Stomach (tissue), 9 donors: ENCODE measurements around the gene NEK4. TPM values are rescaled to one million over a fixed set of nuclear protein-coding genes. Genes with fewer than 3 reads are reported as not detected.
A peak's percentile ranks its signal among the peaks of the same experiment; 100 is the strongest.

Experiments
- DNase-seq, 2 donors: peaks; one replicate each; pipeline versions ENCODE4 v3.0.0 to v3.0.0-alpha.2; 2013 to 2019
- H3K27ac ChIP-seq, 5 donors: fragments of 200-600 bp in 4 of 5; sonication (generic) in 4 of 5; one replicate each; pipeline ENCODE4 v1.5.1; 2013 to 2019; ENCODE audit warnings: mild to moderate bottlenecking in 1 of 5, moderate library complexity in 1 of 5
- H3K27me3 ChIP-seq, 3 donors: fragments of 200-600 bp; sonication (generic); one replicate each; pipeline ENCODE4 v1.5.1; 2017 to 2019; ENCODE audit warnings: mixed run types in 1 of 3
- H3K36me3 ChIP-seq, 4 donors: fragments of 200-600 bp; sonication (generic); 1 replicate in 3 of 4; 2 replicates in 1 of 4; pipeline ENCODE4 v1.5.1; 2016 to 2019
- H3K4me1 ChIP-seq, 4 donors: fragments of 200-600 bp; sonication (generic); one replicate each; pipeline ENCODE4 v1.5.1; 2016 to 2019
- H3K4me3 ChIP-seq, 4 donors: fragments of 200-600 bp; sonication (generic) in 3 of 4; one replicate each; pipeline ENCODE4 v1.5.1; 2016 to 2019; ENCODE audit warnings: mild to moderate bottlenecking in 1 of 4
- H3K9me3 ChIP-seq, 4 donors: fragments of 200-600 bp; sonication (generic); one replicate each; pipeline ENCODE4 v1.5.1; 2016 to 2019
- CTCF ChIP-seq, 7 experiments: fragments of 450-650 bp in 4 of 7; fragments of 200-600 bp in 3 of 7; sonication (generic) in 3 of 7; IDR thresholded peaks; one replicate each; pipeline ENCODE4 v1.5.1; 2016 to 2019; ENCODE audit warnings: antibody characterized with exemption in 7 of 7, control low read depth in 2 of 7, mild to moderate bottlenecking in 1 of 7
- EP300 ChIP-seq: sonication (generic); formaldehyde crosslinking; IDR thresholded peaks from one replicate; pipeline ENCODE4 v1.6.1; 2017; ENCODE audit warnings: antibody characterized with exemption
- POLR2A ChIP-seq, 4 donors: fragments of 450-650 bp; IDR thresholded peaks; one replicate each; pipeline ENCODE4 v1.6.1; 2016; ENCODE audit warnings: antibody characterized with exemption in 4 of 4, control low read depth in 2 of 4, mild to moderate bottlenecking in 1 of 4, moderate library complexity in 1 of 4
- POLR2AphosphoS5 ChIP-seq, 3 donors: sonication (generic); formaldehyde crosslinking; IDR thresholded peaks; one replicate each; pipeline ENCODE4 v1.6.1; 2016; ENCODE audit warnings: antibody characterized with exemption in 3 of 3
- WGBS, 5 donors: extraction: QIAGEN DNeasy Blood & Tissue Kit in 3 of 5; methylation state at CpG; one replicate each; pipeline versions ENCODE4 v1.1.5 to v1.1.7; 2013 to 2018; 5-methylcytosine and 5-hydroxymethylcytosine counted together
- intact Hi-C: fragments of 100-400 bp; cut with DNase I; formaldehyde crosslinking; loops from one replicate; pipeline ENCODE4 v1.15.1; 2023; ENCODE audit warnings: low total_unique reads
- polyA plus RNA-seq, 3 donors: library from polyadenylated mRNA; stranded (reverse); fragments of 200-250 nt; gene quantifications; one replicate each; pipeline ENCODE4 v1.2.3, GENCODE V29; 2013
- total RNA-seq, 5 donors: library from RNA; depleted of rRNA; stranded (reverse); fragments of >200 nt; gene quantifications; one replicate each; pipeline versions ENCODE4 v1.1.0 to v1.2.3, GENCODE V29; 2014 to 2016
- donor health status: healthy with polysubstance abuse.
- donor health status: Bipolar disorder and iron deficiency.
- donor health status: healthy.

Gene NEK4
- total and polyA plus RNA-seq, 8 donors, result 4.3 to 30.7 (median 12.6) TPM

GRCh38 chr3:52684184-52684583 lies 86.6 kb downstream of the NEK4 start:
- peak overlapping the region in 3 of 5 donors; percentile 93 to 100 (median 96) for H3K27ac ChIP-seq
- intact Hi-C loops, result no loop called here
- DNase-seq, result no peak
- no peaks in the 10 kb centered on the region for H3K9me3 ChIP-seq
- peaks cover 20 to 41% (median 37%) of the 10 kb centered on the region in 4 donors for H3K36me3 ChIP-seq
- H3K27me3 ChIP-seq, result no peaks in the 10 kb centered on the region
- H3K4me1 ChIP-seq, result peaks cover 28 to 87% (median 70%) of the 10 kb centered on the region in 4 donors
- 40 to 53% (median 43%) methylated on average over 5 of the region's 5 CpGs for WGBS, 5 donors
- H3K4me3 ChIP-seq, result peak overlapping the region in 2 of 4 donors; percentile 85 to 86
- TF ChIP-seq POLR2AphosphoS5 (IDR thresholded peaks at IDR 0.05), result no peak
- TF ChIP-seq CTCF (IDR thresholded peaks at IDR 0.05), result no peak
- TF ChIP-seq POLR2A (IDR thresholded peaks at IDR 0.05), result no peak
- no peak for TF ChIP-seq EP300

GRCh38 chr3:52683611-52684010 lies 87.1 kb downstream of the NEK4 start:
- Histone ChIP-seq H3K27me3 (no peaks in the 10 kb centered on the region), H3K4me1 (peaks cover 31 to 87% (median 70%) of the 10 kb centered on the region in 4 donors), H3K4me3 (no peak overlapping the region), H3K9me3 (no peaks in the 10 kb centered on the region), H3K27ac (peak overlapping the region in 1 of 5 donors; percentile 100), H3K36me3 (peaks cover 20 to 41% (median 37%) of the 10 kb centered on the region in 4 donors)
- no peak for TF ChIP-seq CTCF (IDR thresholded peaks at IDR 0.05)
- TF ChIP-seq POLR2AphosphoS5 (IDR thresholded peaks at IDR 0.05), result no peak
- TF ChIP-seq POLR2A (IDR thresholded peaks at IDR 0.05), result no peak
- no peak for TF ChIP-seq EP300
- DNase-seq, result no peak
- intact Hi-C loops, result no loop called here
- 67 to 73% (median 72%) methylated on average over 6 of the region's 6 CpGs for WGBS, 5 donors

GRCh38 chr3:52682016-52682415 lies 88.7 kb downstream of the NEK4 start:
- intact Hi-C loops, result no loop called here
- peak overlapping the region in 4 of 5 donors; percentile 17 to 54 (median 42) for H3K27ac ChIP-seq
- no peaks in the 10 kb centered on the region for H3K27me3 ChIP-seq

GRCh38 chr3:52681596-52681995 lies 89.1 kb downstream of the NEK4 start:
- TF ChIP-seq CTCF (IDR thresholded peaks at IDR 0.05), result no peak
- no peak for TF ChIP-seq EP300
- no peak for TF ChIP-seq POLR2AphosphoS5 (IDR thresholded peaks at IDR 0.05)
- no peak for TF ChIP-seq POLR2A (IDR thresholded peaks at IDR 0.05)
- intact Hi-C loops, result no loop called here
- Histone ChIP-seq H3K9me3 (no peaks in the 10 kb centered on the region), H3K4me3 (no peak overlapping the region), H3K27ac (peak overlapping the region in 4 of 5 donors; percentile 17 to 54 (median 42)), H3K27me3 (no peaks in the 10 kb centered on the region), H3K36me3 (peaks cover 28 to 44% (median 41%) of the 10 kb centered on the region in 4 donors), H3K4me1 (peaks cover 23 to 71% (median 50%) of the 10 kb centered on the region in 4 donors)
- no peak for DNase-seq
- WGBS, 5 donors, result 56 to 64% (median 64%) methylated on average over 3 of the region's 3 CpGs

More at GRCh38 chr3:52682016-52682415, 88.7 kb downstream of the NEK4 start:
- Histone ChIP-seq H3K4me3 (no peak overlapping the region), H3K4me1 (peaks cover 27 to 75% (median 54%) of the 10 kb centered on the region in 4 donors), H3K36me3 (peaks cover 26 to 41% (median 37%) of the 10 kb centered on the region in 4 donors), H3K9me3 (no peaks in the 10 kb centered on the region)
- TF ChIP-seq POLR2A (IDR thresholded peaks at IDR 0.05) (no peak), CTCF (IDR thresholded peaks at IDR 0.05) (no peak), EP300 (no peak), POLR2AphosphoS5 (IDR thresholded peaks at IDR 0.05) (peak in 1 of 3 donors; percentile 31)
- DNase-seq, result peak in 1 of 2 donors; percentile 66
